GM19043 (cell line): ENCODE results near the gene PPP1R27.

Source experiments
- ATAC-seq: cut with Tn5 transposase; IDR thresholded peaks from one replicate; pipeline ENCODE4 v1.9.1; 2021; ENCODE audit warnings: low read depth; ENCODE audit not compliant: unreplicated experiment

The PPP1R27 gene

GRCh38 chr17:81863123-81863675 is 28.3 kb upstream of the PPP1R27 start:
- ATAC-seq, result no peak

DNA sequence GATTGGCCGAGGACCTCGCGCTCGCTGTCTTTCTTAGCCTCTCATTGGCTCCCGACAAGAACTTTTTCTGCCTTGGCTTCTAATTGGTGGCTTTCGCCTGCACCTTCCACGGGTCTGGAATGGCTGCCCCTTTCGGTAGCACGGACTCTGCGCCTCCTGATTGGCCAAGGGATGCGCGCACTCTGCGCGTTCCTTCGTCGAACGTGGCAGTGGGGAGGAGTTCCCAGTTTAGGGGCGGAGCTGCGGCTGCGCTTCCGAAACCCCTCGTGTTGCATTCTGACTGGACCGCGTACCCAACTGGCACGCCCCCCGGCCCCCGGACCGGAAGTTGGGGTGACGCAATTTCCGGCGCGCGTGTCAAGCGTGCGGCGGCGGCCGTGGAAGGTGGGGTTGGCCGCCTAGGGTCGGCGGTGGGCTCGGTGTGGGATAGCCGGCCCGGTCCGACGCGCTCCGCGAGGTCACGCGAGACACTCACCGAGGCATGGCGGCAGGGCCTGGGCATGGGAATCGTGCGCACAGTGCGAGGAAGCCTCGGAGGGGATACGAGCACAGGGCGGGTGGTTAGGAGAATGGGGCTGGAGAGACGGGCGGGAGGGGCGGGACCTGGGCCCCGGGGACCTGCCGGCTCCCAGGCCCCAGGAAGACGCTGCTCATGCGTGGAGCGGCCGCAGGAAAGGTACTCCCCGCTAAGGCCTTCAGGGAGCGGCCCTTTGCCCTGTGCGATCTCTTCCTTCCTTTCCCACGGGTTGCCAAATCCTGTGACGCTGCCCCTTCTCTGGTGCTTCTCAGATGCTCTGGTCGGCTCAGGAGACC is 26.1 kb upstream of the PPP1R27 start:
- ATAC-seq, result peak; percentile 86

DNA sequence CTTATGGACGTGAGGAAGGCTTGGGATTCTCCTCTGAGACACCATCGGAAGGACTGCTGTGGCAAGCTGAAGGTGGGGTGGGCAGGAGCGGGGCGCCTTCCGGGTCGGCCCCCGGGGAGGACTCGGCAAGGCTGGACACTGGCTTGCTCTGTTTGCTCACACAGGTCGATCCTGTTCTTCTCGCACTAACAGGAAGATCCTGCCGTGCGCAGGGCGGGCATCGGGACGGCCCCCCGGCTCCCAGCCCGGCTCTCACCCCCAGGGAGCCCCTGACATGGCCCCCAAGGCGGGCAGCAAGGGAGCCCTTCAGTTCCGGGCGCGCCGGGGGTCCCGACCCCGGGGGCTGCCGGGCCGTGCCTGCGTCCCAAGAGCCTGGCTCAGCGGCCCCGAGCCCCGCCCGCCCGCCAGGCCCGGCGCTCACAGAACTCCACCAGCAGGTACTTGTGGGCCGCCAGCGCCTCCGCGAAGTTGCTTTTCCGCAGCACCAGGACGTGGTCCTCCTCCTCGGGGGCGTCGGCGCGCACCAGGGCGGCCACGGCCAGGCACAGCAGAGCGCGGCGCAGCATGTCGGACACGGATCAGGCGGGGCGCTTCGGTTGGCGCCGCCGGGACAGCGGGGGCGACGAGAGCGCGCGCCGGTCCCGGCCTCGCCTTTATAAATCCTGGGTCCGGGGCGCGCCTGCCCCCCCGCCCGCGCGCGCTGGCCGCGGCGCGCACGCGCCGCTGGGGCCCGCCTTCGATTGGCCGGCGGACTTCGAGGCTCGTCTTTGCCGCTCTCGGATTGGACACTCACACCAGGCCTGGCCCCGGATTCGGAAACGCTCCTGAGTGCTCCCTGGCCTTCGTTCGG is 25.3 kb upstream of the PPP1R27 start, which contains the start of gene P4HB:
TSS of gene P4HB (minus strand) at position 630 of the 850 bp plus-strand sequence. CDS start at position 566, 64 bp downstream.
- ATAC-seq, result no peak

- ATAC-seq, result no peak
Observed at GRCh38 chr17:81858967-81859905, 24.4 kb upstream of the PPP1R27 start.

DNA sequence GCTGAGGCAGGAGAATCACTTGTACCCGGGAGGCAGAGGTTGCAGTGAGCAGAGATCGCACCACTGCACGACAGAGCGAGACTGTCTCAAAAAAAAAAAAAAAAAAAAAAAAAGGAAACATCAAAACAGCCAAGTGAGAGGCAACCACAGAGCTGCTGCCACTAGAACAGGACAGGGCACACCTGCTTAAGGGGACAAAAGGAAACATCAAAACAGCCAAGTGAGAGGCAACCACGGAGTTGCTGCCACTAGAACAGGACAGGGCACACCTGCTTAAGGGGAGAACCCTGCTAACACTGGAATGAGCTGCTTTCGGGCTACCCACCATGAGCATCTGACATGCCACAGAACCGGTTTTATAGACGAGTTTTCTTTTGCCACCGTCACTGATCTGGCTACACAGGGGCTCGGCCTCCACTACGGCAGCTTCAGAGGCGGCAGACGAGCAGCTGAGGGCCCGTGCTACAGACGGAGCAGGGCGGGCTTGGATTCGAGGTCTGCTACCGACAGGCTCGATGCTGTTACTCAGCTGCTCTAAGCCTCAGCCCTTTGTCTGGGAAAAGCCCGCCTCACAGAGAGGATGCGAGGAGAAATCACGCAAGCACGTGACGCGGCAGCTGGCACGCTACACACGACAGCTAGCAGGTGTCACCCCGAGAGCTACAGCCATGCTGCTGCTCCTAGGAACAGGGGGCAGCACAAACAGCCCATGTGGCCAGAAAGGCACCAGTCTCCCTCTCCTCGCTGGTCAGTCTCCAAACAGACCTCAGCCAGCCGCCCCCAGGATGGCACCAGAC is 23.5 kb upstream of the PPP1R27 start:
- no peak for ATAC-seq

GRCh38 chr17:81854974-81855774 is 20.3 kb upstream of the PPP1R27 start:
- ATAC-seq, result no peak

GRCh38 chr17:81852237-81852636 is 17.4 kb upstream of the PPP1R27 start:
- ATAC-seq, result no peak

DNA sequence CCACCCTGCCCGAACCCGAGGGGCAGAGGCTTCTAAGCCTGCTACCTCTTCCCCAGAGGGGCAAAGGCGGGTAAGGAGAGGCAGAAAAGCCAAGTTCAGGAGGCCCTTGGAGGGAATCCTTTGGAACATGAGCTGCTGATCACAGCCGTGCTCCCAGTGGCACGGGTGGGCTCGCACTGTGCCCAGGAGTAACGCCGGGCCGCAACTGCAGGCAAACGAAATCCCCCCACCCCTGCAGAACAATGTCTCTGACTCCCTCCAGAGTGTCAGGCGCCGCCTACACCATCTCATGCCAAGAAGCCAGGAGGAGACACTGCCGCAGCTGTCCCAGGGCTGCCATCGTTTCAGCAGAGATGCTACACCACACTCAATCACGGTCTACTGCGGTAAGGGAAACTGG is 16.6 kb upstream of the PPP1R27 start:
- ATAC-seq, result no peak

DNA sequence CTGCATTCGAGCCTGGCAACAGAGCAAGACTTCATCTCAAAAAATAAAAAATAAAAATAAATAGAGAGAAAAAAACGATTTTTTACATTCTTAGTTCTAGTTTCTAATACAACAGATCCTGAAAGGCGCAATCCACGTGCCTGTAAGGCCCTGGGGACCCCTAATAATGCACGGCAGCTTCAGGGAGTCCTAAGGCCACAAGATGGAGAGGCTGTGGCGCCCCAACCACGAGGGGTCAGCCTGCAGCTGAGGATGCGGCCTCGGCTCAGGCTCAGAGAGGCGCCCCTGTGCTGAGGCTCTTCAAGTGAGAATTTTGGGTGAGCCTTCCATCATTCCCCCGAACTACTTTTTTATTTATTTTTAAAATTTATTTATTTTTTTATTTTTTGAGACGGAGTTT is 14.6 kb upstream of the PPP1R27 start:
- no peak for ATAC-seq

DNA sequence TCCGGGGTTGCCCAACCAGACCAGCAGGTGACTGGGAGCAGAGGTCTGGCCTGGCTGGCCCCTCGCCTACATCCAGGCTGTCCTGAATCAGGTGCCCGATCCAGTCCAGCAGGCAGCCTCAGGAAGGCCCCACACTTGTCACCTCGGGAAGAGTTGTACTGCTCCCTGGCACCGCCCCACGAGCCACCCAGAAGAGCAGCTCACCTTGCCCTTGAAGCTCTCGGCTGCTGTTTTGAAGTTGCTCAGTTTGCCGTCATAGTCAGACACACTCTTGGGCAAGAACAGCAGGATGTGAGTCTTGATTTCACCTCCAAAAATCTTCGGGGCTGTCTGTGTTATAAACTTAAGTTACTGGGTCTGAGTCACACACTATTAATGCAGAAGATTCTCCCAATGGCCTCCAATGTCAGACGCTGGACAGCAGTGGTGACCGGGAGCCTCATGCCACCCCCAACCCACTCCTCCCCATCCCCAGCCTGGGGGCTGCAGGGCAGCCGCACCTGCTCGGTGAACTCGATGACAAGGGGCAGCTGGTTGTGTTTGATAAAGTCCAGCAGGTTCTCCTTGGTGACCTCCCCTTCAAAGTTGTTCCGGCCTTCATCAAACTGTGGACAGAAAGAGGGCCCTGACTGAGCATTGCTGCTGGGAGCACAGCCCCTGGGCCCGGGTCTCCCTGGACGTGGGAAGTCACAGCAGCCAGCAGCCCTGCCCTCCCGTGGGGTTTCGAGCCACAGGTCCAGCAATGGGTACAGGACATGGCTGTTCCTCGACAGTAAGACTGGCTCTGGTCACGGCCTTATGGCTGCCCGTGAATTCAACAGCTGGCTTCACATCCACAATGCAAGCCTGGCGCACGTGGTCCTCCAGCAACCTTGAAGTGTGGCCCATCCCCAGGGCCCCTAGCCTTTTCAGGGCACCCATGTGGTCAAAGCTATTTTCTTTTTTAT is 12.2 kb upstream of the PPP1R27 start:
- ATAC-seq, result no peak

DNA sequence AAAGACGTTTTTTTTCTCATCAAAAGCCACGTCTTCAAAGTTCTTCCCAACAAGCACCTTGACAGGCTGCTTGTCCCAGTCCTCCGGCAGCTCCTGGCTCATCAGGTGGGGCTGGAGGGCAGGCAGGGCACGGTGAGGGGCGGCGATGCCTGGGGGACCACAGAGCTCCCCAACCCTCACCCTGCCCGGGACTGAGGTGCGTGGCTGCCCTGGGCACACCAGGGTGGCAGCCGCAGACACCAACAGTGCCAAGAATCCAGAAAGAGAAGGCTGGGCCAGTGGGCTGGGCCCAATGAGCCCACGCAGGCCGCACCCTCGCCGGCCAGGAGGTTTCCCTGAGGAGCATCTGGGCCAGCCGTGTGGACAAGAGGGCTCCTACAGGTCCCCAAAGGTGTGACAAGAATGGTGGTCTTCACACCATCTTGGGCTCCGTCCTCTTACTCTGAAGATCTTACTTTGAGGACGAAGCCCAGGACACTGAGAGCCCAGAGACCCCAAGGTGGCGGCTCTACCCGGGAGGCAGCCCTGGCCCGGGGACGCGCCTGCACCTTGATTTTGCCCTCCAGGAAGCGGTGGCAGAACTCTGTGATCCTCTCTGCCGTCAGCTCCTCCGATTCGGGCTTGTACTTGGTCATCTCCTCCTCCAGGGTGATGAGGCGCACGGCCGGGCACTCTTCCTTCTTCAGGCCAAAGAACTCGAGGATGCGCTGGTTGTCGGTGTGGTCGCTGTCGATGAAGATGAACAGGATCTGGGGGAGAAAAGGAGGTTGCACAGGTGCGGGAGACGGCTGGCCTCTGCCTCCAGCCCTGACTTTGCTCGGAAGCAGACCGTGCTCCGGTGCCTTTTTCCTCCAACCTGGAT is 11.3 kb upstream of the PPP1R27 start:
- ATAC-seq, result no peak

GRCh38 chr17:81845361-81845760 is 10.5 kb upstream of the PPP1R27 start:
- ATAC-seq, result no peak

- ATAC-seq, result no peak
Observed at GRCh38 chr17:81844887-81845286, 10.0 kb upstream of the PPP1R27 start.

GRCh38 chr17:81844327-81844851 is 9.5 kb upstream of the PPP1R27 start:
- ATAC-seq, result no peak

- ATAC-seq, result no peak
Observed at GRCh38 chr17:81843713-81844326, 9.0 kb upstream of the PPP1R27 start.
